ENCODE data around the gene PLA2G2F. TPM values are rescaled to one million over a fixed set of nuclear protein-coding genes. Genes with fewer than 3 reads are reported as not detected.

Gene PLA2G2F
- total RNA-seq, 1 experiment from 2014 or later = not detected

- Mint-ChIP-seq H3K27ac (ENCODE audit: low read depth, unreplicated experiment) (no peak overlapping the region), H3K4me3 (ENCODE audit: unreplicated experiment) (no peak overlapping the region), H3K27me3 (ENCODE audit: insufficient read depth, unreplicated experiment) (no peaks in the 10 kb centered on the region), H3K9me3 (ENCODE audit: unreplicated experiment) (no peaks in the 10 kb centered on the region), H3K4me1 (ENCODE audit: insufficient read depth, unreplicated experiment) (no peaks in the 10 kb centered on the region), H3K36me3 (ENCODE audit: insufficient read depth, unreplicated experiment) (no peaks in the 10 kb centered on the region)
- TF ChIP-seq CTCF (IDR thresholded peaks at IDR 0.05; ENCODE audit: unreplicated experiment) = no peak
- intact Hi-C loops (cut with micrococcal nuclease) = no loop called here
- no peak for DNase-seq (ENCODE audit: unreplicated experiment)
- ChIA-PET CTCF (no interaction called here), POLR2A (no interaction called here)
- BruUV-seq (replicated peaks) = no TSS peak
Observed at GRCh38 chr1:20139776-20140612, 871 bp downstream of the PLA2G2F start.

DNA sequence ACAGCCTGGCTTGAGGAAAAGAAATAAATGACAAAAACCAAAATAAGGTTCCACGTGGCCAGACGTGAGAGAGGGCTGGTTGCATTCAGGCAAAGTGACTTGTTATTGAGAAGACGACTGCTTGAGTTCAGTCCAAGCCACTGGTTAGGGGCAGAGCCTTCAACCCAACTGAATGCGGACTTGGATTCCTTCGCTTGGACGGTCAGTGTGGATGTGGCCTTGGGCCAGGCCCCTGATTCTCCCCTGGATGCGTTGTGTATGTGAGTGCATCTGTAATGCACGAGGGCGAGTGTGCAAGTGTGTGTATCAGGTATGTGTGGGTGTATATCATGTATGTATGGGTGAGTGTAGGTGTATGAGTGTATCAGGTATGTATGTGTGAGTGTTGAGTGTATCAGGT, 1.9 kb downstream of the PLA2G2F start:
- no TSS peak for BruUV-seq (replicated peaks)
- H3K27me3 Mint-ChIP-seq (ENCODE audit: insufficient read depth, unreplicated experiment) = no peaks in the 10 kb centered on the region
- no peak for DNase-seq (ENCODE audit: unreplicated experiment)
- no peak for TF ChIP-seq CTCF (IDR thresholded peaks at IDR 0.05; ENCODE audit: unreplicated experiment)
- ChIA-PET POLR2A (no interaction called here), CTCF (no interaction called here)
- intact Hi-C loops (cut with micrococcal nuclease) = no loop called here
- H3K36me3 Mint-ChIP-seq (ENCODE audit: insufficient read depth, unreplicated experiment) = no peaks in the 10 kb centered on the region
- no peak overlapping the region for H3K4me3 Mint-ChIP-seq (ENCODE audit: unreplicated experiment)
- H3K9me3 Mint-ChIP-seq (ENCODE audit: unreplicated experiment) = no peaks in the 10 kb centered on the region
- H3K27ac Mint-ChIP-seq (ENCODE audit: low read depth, unreplicated experiment) = no peak overlapping the region
- H3K4me1 Mint-ChIP-seq (ENCODE audit: insufficient read depth, unreplicated experiment) = no peaks in the 10 kb centered on the region

DNA sequence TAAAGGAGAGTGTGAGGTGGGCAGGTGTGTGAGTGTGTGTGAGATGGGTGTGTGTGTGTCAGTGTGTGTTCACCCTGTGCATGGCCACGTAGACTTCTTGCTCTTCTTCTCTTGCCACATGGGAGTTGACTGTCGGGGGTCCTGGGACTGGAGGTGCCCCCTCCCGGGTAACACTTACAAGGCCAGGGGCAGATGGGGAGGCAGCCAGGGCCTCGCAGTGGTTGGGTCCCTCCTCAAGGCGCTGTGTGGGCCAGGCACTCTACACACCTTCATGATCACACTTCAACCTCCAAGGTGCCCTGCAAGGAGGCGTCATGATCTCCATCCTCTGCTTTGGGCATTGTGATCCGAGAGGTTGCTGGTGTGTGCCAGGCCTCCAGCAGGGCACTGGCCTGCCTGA, 2.3 kb downstream of the PLA2G2F start:
- no TSS peak for BruUV-seq (replicated peaks)
- H3K4me1 Mint-ChIP-seq (ENCODE audit: insufficient read depth, unreplicated experiment) = no peaks in the 10 kb centered on the region
- ChIA-PET POLR2A (no interaction called here), CTCF (interaction anchor here (0.6 to 1.3 kb wide), 2 partner anchors 10 to 166 kb away, joined by 3 to 5 read pairs; no protein-coding TSS in a partner anchor)
- no peak overlapping the region for H3K27ac Mint-ChIP-seq (ENCODE audit: low read depth, unreplicated experiment)
- no peaks in the 10 kb centered on the region for H3K36me3 Mint-ChIP-seq (ENCODE audit: insufficient read depth, unreplicated experiment)
- no peaks in the 10 kb centered on the region for H3K9me3 Mint-ChIP-seq (ENCODE audit: unreplicated experiment)
- TF ChIP-seq CTCF (IDR thresholded peaks at IDR 0.05; ENCODE audit: unreplicated experiment) = no peak
- DNase-seq (ENCODE audit: unreplicated experiment) = no peak
- H3K4me3 Mint-ChIP-seq (ENCODE audit: unreplicated experiment) = no peak overlapping the region
- intact Hi-C loops (cut with micrococcal nuclease) = no loop called here
- H3K27me3 Mint-ChIP-seq (ENCODE audit: insufficient read depth, unreplicated experiment) = no peaks in the 10 kb centered on the region

- Mint-ChIP-seq H3K4me3 (ENCODE audit: unreplicated experiment) (no peak overlapping the region), H3K4me1 (ENCODE audit: insufficient read depth, unreplicated experiment) (no peaks in the 10 kb centered on the region), H3K9me3 (ENCODE audit: unreplicated experiment) (no peaks in the 10 kb centered on the region), H3K36me3 (ENCODE audit: insufficient read depth, unreplicated experiment) (no peaks in the 10 kb centered on the region), H3K27me3 (ENCODE audit: insufficient read depth, unreplicated experiment) (no peaks in the 10 kb centered on the region), H3K27ac (ENCODE audit: low read depth, unreplicated experiment) (no peak overlapping the region)
- TF ChIP-seq CTCF (IDR thresholded peaks at IDR 0.05; ENCODE audit: unreplicated experiment) = no peak
- no TSS peak for BruUV-seq (replicated peaks)
- CTCF ChIA-PET = interaction anchor here (0.6 to 1.3 kb wide), 2 partner anchors 10 to 167 kb away, joined by 3 to 5 read pairs; no protein-coding TSS in a partner anchor
- intact Hi-C loops (cut with micrococcal nuclease) = no loop called here
- POLR2A ChIA-PET = no interaction called here
- DNase-seq (ENCODE audit: unreplicated experiment) = no peak
Observed at GRCh38 chr1:20142001-20142710, 3.0 kb downstream of the PLA2G2F start.

Data from MCF 10A (cell line).